ENCODE data around the gene ANKRD2.
"Not testable (repeated sequence)": the region's sequence is repeated elsewhere in the genome, so short reads cannot be mapped to it uniquely, and the experiment has no call there.

ANKRD2 gene

DNA sequence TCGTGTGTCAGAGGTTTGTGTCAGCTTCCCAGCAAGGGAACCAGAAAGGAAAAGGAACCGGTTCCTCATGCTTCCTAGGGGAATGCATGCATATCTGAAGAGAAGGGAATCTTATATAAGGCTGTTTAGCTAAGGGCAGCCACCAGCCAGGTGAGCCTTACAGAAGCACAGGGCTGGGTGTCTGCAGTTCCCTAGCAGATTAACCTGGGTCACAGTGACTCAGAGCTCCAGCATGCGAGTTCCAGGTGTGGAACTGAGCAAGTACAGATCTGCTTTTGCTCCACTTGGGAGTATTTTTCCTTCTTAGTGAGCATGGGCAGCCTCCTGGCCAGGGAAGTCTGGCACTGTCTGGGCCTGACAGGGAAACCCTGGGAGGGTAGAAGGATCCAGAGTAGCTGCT is 957 bp upstream of the ANKRD2 start:
- no peak for DNase-seq (ENCODE audit: low spot score)

DNA sequence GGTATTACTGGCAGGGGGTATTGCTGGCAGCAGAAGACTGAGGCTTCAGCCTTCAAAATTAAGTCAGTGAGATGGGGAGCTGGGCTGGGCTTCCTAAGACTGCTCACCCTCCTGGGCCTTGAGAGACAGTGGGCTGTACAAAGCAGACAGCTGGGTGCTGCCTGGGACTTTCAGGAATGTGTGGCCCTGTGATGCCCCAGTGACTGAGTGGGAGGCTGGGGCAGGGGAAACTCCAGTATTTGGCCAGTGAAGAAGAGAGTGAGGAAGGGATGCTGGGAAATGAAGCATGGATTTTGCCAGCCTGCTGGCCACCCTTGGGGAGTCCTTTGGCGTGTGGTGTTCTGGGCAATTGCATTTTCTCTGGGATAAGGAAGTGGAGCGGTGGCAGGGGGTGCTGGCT is 442 bp downstream of the ANKRD2 start:
- DNase-seq (ENCODE audit: low spot score): no peak

DNA sequence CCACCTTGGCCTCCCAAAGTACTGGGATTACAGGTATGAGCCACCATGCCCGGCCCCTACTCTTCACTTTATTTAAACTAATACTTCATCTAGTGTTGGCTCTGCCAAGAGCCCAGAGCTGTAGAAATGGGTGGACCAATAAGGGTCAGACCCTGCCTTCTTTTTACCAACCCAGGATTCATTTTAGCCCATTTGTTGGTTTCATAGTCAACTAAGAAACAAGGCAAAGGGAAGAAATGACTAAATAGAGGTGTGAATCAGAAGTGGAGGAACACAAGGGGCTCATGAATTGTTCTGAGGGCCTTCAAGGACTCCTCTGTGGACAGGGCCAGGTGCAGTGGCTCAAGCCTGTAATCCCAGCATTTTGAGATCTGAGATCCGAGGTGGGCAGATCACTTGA is 1.1 kb downstream of the ANKRD2 start:
- no peak for DNase-seq (ENCODE audit: low spot score)

DNA sequence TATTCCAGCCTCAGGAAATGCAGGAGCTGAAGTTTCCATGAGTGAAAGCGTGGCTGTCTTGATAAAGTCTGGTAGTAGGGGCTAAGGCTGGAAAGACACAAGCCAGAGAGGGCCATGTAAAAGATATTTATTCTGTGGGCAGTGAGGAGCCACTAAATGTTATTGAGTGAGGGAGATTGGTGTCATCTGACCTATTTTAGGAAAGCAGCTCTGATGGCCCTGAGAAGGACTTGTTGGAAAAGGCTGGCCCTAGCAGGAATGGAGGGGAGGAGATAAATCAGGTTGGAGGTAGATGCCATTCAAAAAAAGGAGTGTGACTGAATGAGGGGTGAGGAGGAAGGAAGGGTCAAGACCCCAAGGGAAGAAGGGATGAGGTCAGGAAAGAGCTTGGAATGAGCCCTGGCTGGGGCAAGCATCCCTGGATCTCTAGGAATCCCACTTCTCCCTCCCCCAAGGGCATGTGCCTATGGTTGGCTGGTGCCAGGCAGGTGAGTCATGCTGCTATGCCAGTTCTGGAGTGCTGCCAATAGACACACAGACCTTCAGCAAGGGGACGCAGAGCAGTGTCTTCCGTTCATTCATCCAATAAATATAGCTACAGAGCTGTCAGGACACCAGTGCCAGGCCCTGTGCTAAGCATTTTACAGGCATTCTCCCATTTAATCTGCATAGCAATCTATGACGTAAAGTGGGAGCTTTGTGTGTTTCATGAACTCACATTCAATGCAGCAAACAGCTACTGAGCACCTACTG is 2.0 kb downstream of the ANKRD2 start:
- DNase-seq (ENCODE audit: low spot score): no peak

DNA sequence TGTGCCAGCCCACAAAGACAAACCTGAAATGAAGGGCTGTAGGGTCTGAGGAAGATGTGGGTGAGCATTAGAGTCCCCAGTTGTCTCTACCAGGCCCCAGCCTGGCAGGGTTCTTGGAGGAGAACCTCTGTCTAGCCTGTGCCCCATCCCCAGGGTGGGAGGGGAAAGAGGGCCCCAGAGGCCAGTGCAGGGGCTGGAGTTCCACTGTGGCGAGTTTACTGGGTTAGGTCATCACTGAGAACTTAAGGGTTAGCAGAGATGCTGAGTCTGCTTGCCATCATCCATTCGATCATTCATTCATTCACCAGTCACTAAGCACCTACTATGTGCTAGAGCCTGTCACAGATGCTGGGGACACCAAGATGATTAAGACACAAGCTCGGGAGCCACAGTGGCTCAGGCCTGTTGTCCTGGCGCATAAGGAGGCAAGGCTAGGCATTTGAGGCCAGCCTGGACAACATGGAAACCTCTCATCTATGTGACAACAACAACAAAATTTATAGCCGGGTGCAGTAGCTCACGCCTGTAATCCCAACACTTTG is 2.6 kb downstream of the ANKRD2 start:
- DNase-seq (ENCODE audit: low spot score): no peak

DNA sequence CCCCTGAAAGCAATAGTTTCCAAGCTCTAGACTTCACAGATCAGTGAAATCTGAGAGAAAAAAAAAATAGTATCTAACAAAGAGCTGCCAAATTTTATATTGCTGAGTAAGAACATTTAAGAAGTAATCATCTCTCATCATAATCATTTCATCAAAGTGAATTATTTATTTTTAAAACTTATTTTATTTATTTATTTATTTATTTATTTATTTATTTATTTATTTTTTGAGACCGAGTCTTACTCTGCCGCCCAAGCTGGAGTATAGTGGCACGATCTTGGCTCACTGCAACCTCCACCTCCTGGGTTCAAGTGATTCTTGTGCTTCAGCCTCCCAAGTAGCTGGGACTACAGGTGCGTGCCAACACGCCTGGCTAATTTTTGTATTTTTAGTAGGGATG is 3.9 kb downstream of the ANKRD2 start:
- not testable (repeated sequence) for DNase-seq (ENCODE audit: low spot score)

DNA sequence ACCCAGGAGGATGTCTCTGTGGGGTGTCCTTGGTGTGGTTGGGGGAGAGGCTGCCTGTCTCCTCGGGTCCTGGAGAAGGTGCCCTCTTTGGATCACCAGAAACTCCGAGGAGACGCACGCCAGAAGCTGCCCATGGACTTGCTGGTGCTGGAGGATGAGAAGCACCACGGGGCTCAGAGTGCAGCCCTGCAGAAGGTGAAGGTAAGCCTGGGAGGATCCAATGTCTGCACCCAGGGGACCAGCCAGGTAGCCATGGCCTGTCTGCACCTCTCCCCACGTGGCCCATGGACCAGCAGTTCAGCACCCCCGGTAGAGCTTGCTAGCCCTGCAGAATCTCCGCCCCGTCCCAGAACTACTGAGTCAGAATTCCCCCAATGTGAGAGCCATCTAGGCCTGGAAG is 5.1 kb downstream of the ANKRD2 start:
- DNase-seq (ENCODE audit: low spot score): no peak

DNA sequence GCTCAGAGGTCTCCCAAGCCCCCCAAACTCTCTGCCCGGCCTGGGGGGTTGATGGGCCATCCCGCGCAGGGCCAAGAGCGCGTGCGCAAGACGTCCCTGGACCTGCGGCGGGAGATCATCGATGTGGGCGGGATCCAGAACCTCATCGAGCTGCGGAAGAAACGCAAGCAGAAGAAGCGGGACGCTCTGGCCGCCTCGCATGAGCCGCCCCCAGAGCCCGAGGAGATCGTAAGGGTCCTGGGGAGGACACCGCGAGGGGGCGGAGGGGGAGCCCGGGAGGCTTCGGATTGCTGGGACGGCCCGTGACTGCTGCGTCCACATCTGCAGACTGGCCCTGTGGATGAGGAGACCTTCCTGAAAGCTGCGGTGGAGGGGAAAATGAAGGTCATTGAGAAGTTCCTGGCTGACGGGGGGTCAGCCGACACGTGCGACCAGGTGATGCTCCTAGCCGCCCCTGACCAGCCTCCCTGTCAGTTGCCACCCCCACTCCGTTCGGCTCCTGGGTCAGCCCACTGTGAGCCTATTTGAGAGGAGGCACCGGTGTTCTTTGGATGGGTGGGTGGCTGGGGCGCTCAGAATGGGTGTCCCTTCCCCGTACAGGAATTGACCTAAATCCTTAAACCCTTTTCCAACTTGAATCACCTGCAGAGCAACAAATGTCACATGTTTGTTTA is 5.7 kb downstream of the ANKRD2 start:
- no peak for DNase-seq (ENCODE audit: low spot score)

DNA sequence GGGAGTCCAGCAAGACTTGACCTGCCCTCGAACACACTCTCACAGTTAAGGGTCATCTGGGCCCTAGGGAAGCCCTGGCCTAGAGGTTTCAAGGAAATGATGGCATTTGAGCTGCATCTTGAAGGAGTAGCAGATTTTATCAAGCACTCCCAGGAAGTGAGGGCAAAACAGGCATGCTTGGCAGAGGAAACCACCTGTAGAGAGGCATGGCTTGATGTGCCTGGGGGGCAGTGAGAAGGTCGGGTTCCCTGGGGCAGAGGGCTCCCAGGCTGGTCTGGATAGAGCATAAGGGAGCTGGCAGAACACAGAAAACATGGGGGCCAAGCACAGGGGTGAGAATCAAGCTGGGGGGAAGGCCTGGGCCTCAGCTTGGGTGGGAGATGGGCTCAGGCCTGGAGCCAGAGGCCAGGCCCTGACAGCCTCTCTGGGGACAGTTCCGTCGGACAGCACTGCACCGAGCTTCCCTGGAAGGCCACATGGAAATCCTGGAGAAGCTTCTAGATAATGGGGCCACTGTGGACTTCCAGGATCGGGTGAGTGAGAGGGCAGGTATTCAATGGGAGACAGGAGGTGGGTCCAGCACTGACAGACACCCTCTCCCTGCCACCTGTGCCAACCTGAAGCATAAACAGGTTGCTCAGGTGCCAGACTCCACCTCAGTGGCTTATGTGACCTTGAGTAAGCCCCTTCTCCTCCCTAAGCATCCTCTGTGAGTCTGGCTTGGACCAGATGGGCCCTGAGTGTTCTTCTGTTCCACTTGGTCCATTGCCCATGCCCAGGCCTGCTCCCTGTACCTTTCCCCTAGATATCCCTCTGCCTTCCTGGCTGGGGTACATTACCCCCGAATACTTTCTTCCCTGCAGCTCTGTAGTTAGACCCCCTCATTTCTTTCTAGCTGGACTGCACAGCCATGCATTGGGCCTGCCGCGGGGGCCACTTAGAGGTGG is 8.1 kb downstream of the ANKRD2 start:
- no peak for DNase-seq (ENCODE audit: low spot score)

DNA sequence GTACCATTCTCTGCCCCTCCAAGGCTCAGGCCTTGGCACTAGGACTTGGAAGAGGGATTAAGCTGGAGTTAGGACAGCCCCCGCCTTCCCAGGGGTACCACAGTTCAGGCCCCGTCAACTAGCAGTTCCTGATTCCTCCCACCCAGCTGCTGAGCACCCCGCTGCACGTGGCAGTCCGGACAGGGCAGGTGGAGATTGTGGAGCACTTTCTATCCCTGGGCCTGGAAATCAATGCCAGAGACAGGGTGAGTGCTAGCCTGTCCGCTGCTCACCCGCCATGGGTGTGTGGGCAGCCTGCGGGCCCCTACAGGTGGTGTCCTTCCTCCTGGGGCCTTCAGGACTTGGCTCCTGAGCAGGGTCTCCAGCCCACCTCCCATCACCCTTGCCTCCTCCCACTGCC is 9.6 kb downstream of the ANKRD2 start:
- DNase-seq (ENCODE audit: low spot score): no peak

DNA sequence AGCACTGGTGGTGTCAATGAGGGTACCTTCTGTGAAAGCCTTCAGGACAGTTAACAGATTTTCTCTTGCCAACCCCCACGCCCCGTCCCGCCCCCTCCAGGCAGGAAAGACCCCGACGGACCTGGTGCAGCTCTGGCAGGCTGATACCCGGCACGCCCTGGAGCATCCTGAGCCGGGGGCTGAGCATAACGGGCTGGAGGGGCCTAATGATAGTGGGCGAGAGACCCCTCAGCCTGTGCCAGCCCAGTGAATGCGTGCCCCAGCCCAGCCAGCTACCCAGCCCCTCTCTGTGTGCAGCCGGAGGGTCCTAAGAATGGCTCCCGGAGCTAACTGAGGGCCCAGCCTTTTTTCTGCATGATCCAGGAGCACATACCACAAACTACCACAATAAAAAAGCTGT is 10.9 kb downstream of the ANKRD2 start:
- no peak for DNase-seq (ENCODE audit: low spot score)

DNA sequence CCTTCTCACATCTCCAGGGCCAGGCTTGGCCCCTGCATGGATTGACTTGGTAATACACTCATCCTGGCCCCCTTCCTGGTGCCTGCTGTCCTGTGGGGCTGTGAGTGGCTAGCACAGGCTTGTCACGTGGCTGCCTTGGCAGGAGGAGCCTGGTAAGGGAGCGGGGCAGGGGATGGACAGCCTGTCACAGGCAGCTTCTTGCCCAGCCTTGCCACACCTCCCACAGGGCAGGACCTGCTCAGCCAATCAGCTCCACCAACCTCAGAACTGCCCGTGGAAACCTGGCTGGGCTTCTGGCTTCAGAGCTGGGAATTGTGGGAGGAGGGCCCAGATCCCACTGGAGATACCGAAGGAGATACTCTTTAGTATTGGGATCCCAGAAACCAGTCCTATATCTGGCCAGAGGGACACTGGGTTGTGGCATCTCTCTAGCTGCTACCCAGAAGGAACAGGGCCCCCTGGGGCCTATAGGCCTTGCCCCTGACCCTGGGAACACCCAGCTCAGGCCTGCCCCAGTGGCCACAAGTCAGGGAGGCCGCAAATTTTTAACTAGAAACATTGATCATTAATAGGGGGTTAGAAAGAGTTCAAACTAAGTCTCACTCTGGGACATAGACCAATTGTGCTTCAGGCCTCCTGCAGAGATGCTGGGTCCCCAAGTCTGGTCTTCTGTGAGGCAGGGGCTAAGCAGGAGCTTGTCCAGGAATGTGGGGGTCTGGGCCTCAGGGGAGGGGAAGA is 11.7 kb downstream of the ANKRD2 start, which contains the start of gene HOGA1:
TSS of gene HOGA1 (plus strand) at position 330 of the 738 bp plus-strand sequence. CDS start at position 645, 315 bp downstream.
- no peak for DNase-seq (ENCODE audit: low spot score)

DNA sequence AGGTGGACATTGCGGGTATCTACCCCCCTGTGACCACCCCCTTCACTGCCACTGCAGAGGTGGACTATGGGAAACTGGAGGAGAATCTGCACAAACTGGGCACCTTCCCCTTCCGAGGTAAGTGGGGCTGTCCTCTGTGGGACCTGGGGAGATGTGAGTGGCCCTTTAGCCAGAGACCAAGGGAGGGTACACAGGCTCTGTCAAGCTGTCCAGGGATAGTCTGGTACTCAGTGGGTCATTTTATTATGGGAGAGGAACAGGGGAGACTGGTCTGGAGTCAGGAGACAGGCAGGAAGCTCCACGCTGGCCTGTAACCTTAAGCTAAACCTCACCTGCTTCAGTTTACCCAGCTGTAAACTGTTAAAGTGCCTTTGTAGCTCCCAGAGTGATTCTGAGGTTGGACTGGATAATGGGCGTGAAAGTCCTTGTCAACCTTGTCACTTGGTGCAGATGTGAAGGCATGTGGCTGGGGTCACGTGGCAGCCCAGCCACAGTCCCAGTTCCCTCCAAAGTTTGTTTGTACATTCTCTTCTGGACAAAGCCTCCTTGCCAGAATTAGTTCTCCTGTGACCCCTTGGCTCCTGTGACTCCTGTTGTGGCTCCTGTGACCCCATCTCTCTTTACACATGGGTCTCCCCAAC is 12.3 kb downstream of the ANKRD2 start:
- no peak for DNase-seq (ENCODE audit: low spot score)

DNA sequence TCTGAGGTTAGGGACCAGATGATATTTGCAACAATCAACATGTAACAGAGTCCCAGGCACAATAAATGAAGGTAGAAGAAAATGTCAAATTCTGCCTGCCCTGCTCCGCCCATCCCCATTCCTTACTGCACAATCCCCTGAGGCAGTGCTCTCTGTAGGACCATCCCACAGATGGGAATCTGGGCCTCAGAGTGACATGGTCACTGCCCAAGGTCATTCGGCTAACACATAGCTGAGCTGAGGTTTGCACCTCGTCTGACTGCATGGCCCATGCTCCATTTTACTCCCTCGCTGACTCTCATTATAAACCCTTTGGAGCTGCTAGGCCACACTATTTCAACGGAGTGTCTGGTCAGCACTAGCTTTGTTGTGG is 12.8 kb downstream of the ANKRD2 start:
- DNase-seq (ENCODE audit: low spot score): no peak

DNA sequence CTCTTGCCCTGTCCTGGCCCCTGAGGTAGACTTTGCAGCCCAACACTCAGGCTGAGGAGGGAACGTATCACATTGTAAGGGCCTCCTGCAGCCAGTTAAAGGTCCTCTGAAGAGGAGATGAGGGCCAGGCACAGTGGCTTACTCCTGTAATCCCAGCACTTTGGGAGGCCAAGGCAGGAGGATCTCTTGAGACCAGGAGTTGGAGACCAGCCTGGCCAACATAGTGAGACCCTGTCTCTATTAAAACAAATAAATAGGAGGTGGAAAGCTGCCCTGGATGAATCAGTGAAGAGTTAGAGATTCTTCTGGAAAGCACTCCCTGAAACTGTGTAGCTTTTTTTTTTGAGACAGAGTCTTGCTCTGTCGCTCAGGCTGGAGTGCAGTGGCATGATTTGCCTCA is 14.6 kb downstream of the ANKRD2 start:
- DNase-seq (ENCODE audit: low spot score): no peak

DNA sequence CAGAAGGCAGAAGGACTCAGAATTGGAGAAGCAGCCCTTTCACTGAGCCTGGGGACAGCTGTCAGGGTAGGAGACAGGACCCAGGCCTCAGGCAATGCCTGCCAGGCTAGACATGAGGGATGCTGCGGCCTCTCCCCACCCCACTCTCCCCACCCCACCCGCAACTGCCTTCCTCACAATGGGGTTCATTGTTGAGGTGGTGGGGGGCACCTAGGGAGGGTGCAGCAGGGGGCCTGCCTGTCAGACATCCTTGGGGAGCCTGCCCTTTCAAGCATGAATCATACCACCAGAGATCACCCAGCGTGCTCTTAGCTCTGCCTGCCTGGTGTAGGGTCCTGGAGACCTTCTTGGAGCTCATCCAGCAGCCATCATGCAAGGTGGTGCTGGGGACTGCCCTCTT is 16.9 kb downstream of the ANKRD2 start, which contains the start of gene C10orf62:
TSS of gene C10orf62 (plus strand) at position 243 of the 400 bp plus-strand sequence. CDS start 177 bp downstream, outside the sequence.
- no peak for DNase-seq (ENCODE audit: low spot score)

DNA sequence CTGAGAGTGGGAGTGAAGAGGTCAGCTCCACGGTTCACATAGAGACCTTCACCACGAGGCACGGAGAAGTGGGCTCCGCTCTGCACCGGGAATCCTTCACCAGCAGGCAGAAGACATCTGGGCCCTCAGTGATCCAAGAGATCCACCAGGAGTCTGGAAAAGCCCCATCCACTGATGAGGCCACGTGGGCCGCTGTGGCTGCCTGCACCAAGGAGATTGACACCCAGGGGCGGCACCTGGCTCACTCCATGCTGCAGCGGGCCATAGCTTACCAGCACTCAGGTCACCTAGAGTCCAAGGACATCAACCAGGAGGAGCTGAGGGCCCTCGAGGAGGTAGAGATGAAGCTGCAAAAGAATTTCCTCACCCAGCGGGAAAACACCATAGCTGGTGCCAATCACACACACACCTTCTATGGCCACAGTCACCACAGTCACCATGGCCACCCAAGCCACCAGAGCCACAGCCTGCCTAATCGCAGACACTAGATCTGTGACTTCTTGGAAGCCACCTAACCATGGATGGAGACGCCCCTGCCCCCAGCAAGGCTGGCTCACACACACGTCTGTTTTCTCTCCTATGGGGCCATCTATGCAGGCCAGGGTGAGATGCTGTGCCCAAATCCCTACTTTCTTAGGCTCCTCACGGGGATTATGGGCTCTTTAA is 17.6 kb downstream of the ANKRD2 start:
- DNase-seq (ENCODE audit: low spot score): peak; percentile 15

DNA sequence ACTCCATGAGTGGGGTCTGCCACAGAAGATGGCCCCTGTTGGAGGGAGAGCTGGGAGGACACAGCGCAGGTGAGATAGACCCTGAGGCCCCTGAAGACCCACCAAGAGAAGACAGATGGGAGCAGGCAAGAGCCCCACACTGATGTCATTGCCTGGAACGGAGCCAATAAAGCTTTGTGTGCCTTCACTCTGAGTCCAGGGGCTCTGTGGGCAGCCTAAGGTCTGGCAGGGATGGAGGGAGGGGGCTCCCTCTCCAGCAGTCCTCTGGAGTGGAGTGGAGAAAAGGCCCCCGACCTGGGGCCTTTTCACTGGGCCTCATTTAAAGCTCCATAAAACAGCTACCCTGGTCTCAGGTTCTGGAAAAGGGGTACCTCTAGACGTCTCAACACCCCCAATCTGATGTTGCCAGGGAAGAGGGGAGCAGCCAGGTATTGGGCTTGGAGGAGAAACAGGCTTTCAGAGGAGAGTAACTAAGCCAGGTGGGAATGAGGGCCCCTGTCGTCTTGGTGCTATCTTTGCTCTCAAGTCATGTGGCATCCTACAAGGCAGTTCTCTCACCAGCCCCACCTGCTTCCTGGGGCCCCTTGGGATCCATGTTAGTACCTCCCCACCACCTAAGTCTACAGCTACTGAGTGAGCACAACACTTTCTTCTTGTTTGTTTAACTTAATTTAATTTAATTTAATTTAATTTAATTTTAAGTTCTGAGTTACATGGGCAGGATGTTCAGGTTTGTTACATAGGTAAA is 18.3 kb downstream of the ANKRD2 start:
- no peak for DNase-seq (ENCODE audit: low spot score)

DNA sequence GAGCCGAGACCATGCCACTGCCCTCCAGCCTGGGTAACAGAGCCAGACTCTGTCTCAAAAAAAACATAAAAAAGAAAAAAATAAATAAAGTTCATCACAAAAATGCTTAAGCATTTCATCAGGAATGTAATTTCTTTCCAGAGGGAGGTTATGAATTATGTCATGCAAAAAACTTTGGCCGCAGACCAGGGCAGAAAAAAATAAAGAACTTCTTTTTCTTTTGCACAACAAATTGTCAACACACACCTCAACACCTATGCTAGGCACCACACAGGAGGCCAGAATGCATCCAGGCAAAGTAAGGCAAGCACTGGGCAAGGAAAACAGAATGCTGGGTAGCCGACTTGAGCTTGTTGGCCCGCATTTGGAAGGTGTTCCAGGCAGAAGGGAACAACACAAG is 20.8 kb downstream of the ANKRD2 start:
- no peak for DNase-seq (ENCODE audit: low spot score)

Data from CD4-positive, alpha-beta T cell treated with Interleukin-2 at 100 ng/mL for 4 hours (primary cell).